Inflammatory macrophage treated with lipopolysaccharide for 4 hours (primary cell): ENCODE measurements around the gene STX1B.
A peak's percentile ranks its signal among the peaks of the same experiment; 100 is the strongest.
"Not testable (repeated sequence)": the region's sequence is repeated elsewhere in the genome, so short reads cannot be mapped to it uniquely, and the experiment has no call there.

Experiments
- DNase-seq: peaks from one replicate; pipeline ENCODE4 v3.0.0-alpha.2; 2020

The STX1B gene

GRCh38 chr16:31011815-31012214 lies 1.4 kb upstream of the STX1B start:
- DNase-seq: not testable (repeated sequence)

- no peak for DNase-seq
Observed at GRCh38 chr16:31009894-31010584, 399 bp downstream of the STX1B start.

- DNase-seq: no peak
Observed at GRCh38 chr16:31009120-31009519, 1.3 kb downstream of the STX1B start.

GRCh38 chr16:31008551-31008950 lies 1.9 kb downstream of the STX1B start:
- no peak for DNase-seq

- DNase-seq: no peak
Observed at GRCh38 chr16:31008149-31008548, 2.3 kb downstream of the STX1B start.

- DNase-seq: no peak
Observed at GRCh38 chr16:31007684-31008083, 2.8 kb downstream of the STX1B start.

GRCh38 chr16:31006589-31006988 lies 3.8 kb downstream of the STX1B start:
- no peak for DNase-seq

- DNase-seq: no peak
Observed at GRCh38 chr16:31006086-31006385, 4.4 kb downstream of the STX1B start.

- DNase-seq: peak; percentile 77
Observed at GRCh38 chr16:31005350-31006085, 4.9 kb downstream of the STX1B start.

- DNase-seq: no peak
Observed at GRCh38 chr16:31004658-31005057, 5.8 kb downstream of the STX1B start.

- DNase-seq: no peak
Observed at GRCh38 chr16:31003744-31004143, 6.7 kb downstream of the STX1B start.

- no peak for DNase-seq
Observed at GRCh38 chr16:31002862-31003341, 7.5 kb downstream of the STX1B start.

GRCh38 chr16:31002250-31002700 lies 8.2 kb downstream of the STX1B start:
- DNase-seq: no peak

- DNase-seq: no peak
Observed at GRCh38 chr16:31001507-31002249, 8.8 kb downstream of the STX1B start.

- peak; percentile 37 for DNase-seq
Observed at GRCh38 chr16:31000671-31001382, 9.6 kb downstream of the STX1B start.

- no peak for DNase-seq
Observed at GRCh38 chr16:30998852-30999761, 11.3 kb downstream of the STX1B start.

- no peak for DNase-seq
Observed at GRCh38 chr16:30997725-30998711, 12.4 kb downstream of the STX1B start.

- peak; percentile 87 for DNase-seq
Observed at GRCh38 chr16:30996985-30997724, 13.3 kb downstream of the STX1B start.

- DNase-seq: no peak
Observed at GRCh38 chr16:30996324-30996984, 14.0 kb downstream of the STX1B start.
